Measurements from ENCODE around the gene TSBP1. TPM values are rescaled to one million over a fixed set of nuclear protein-coding genes. Genes with fewer than 3 reads are reported as not detected.

Gene TSBP1
- total RNA-seq, 1 experiment from 2014 or later = not detected

DNA sequence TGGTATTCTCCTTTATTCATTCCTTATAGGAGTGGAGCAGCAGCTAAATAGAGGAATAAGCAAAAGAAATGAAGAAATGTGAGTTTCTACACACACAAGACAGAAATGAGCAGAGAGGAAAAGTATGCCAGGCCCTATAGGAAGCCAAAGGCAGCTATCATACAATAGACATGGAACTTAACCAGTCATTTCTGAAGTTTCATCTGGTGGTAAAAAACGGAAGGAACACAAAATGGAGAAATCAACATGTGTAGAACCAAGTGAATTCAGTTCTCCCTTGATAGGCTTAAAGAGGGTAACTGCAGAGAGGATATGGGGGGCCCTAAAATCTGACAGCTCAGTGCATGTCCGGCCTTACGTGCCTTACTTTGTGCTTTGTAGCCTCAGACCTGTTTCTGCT is 44.6 kb downstream of the TSBP1 start:
- peaks cover 7% of the 10 kb centered on the region; the same call in 1 of the 2 replicates for H3K27me3 Mint-ChIP-seq (ENCODE audit: low read depth)
- no peak for DNase-seq

More for the DNA sequence above, 44.6 kb downstream of the TSBP1 start:
- Histone ChIP-seq H3K4ac (ENCODE audit: low read depth, low read length) (no peak overlapping the region), H3K23me2 (ENCODE audit: insufficient read length, low read depth, low read length, poor library complexity, severe bottlenecking) (no peaks in the 10 kb centered on the region), H4K20me1 (ENCODE audit: control insufficient read depth, insufficient read depth, insufficient read length) (no peaks in the 10 kb centered on the region), H4K91ac (ENCODE audit: insufficient read length, low read depth, low read length) (no peak overlapping the region), H4K5ac (ENCODE audit: insufficient read length, low read depth, low read length) (no peak overlapping the region), H2AFZ (ENCODE audit: low read length) (no peak overlapping the region), H4K8ac (replicated peaks; ENCODE audit: insufficient read length, low read depth, low read length) (no peak overlapping the region), H3K18ac (ENCODE audit: insufficient read length, low read depth, low read length) (no peak overlapping the region), H3K9me3 (ENCODE audit: control insufficient read depth, low read depth, low read length) (no peaks in the 10 kb centered on the region), H3K79me2 (ENCODE audit: insufficient read depth, low read length) (no peaks in the 10 kb centered on the region), H3K4me2 (ENCODE audit: insufficient read depth, insufficient read length, low read length) (no peak overlapping the region), H3K14ac (ENCODE audit: insufficient read depth, low read length) (no peak overlapping the region), H2BK20ac (ENCODE audit: low read depth, low read length, poor library complexity, severe bottlenecking) (no peak overlapping the region), H3K23ac (ENCODE audit: insufficient read length, low read depth, low read length) (no peak overlapping the region), H2BK5ac (ENCODE audit: insufficient read length, low read length) (no peak overlapping the region), H3K4me1 (ENCODE audit: insufficient read depth, low read length) (no peaks in the 10 kb centered on the region), H2BK12ac (ENCODE audit: insufficient read length, low read depth, low read length) (no peak overlapping the region), H2BK15ac (ENCODE audit: low read depth, low read length) (no peak overlapping the region), H3K27ac (ENCODE audit: insufficient read length, low read depth, low read length) (no peak overlapping the region), H3K27me3 (ENCODE audit: insufficient read depth, low read length) (no peaks in the 10 kb centered on the region), H3K56ac (ENCODE audit: insufficient read length, low read depth, low read length) (no peak overlapping the region), H3K79me1 (ENCODE audit: insufficient read depth, low read depth, low read length, poor library complexity, severe bottlenecking) (no peaks in the 10 kb centered on the region), H2BK120ac (ENCODE audit: low read depth, low read length, poor library complexity, severe bottlenecking) (no peak overlapping the region), H3T11ph (ENCODE audit: low read length) (no peak overlapping the region), H2AK5ac (ENCODE audit: insufficient read length, low read length) (no peak overlapping the region), H3K9ac (ENCODE audit: extremely low read depth, insufficient read length, low read length) (no peak overlapping the region)
- TF ChIP-seq, protein P1, sequence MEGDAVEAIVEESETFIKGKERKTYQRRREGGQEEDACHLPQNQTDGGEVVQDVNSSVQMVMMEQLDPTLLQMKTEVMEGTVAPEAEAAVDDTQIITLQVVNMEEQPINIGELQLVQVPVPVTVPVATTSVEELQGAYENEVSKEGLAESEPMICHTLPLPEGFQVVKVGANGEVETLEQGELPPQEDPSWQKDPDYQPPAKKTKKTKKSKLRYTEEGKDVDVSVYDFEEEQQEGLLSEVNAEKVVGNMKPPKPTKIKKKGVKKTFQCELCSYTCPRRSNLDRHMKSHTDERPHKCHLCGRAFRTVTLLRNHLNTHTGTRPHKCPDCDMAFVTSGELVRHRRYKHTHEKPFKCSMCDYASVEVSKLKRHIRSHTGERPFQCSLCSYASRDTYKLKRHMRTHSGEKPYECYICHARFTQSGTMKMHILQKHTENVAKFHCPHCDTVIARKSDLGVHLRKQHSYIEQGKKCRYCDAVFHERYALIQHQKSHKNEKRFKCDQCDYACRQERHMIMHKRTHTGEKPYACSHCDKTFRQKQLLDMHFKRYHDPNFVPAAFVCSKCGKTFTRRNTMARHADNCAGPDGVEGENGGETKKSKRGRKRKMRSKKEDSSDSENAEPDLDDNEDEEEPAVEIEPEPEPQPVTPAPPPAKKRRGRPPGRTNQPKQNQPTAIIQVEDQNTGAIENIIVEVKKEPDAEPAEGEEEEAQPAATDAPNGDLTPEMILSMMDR (conservative IDR thresholded peaks at IDR 0.05) = no peak
- Mint-ChIP-seq H3K4me3 (no peak overlapping the region), H3K27ac (no peak overlapping the region), H3K9me3 (no peaks in the 10 kb centered on the region), H3K4me1 (0 out of 4 replicates have a peak, but pooled peaks cover 0 to 2% of the 10 kb centered on the region in 2 experiments), H3K36me3 (ENCODE audit: insufficient read depth in 1 of 3, low read depth in 3 of 3) (no peaks in the 10 kb centered on the region)
- WGBS (ENCODE audit: extremely low coverage, insufficient read length, low lambda C conversion rate) = no CpG with 5 or more reads among the region's 3 CpGs

Measured in H9 (cell line).